ENCODE data around the gene GART. TPM values are rescaled to one million over a fixed set of nuclear protein-coding genes. Genes with fewer than 3 reads are reported as not detected.

The GART gene
- total RNA-seq, 1 experiment from 2014 or later = 142 TPM

DNA sequence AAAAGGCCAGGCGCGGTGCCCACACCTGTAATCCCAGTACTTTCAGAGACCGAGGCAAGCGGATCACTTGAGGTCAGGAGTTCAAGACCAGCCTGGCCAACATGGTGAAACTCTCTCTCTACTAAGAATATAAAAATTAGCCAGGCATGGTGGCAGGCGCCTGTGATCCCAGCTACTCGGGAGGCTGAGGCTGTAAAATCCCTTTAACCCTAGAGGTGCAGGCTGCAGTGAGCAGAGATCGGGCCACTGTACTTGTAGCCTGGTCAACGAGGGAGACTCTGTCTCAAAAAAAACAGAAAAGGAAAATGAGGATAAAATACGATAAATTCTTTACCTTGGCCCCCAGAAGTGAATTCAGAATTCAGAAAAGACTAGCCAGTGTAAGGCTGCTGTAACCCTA lies 63.7 kb downstream of the GART start:
- no peaks in the 10 kb centered on the region for H4K20me1 ChIP-seq (ENCODE audit: low read length)
- no peak overlapping the region for H3K27ac ChIP-seq (ENCODE audit: low read length)
- no peak for ATAC-seq
- H3K4me2 ChIP-seq (ENCODE audit: low read length) = peak overlapping the region; percentile 86
- H3K27me3 ChIP-seq (ENCODE audit: low read length) = no peaks in the 10 kb centered on the region
- H2AFZ ChIP-seq (ENCODE audit: low read length) = peak overlapping the region; percentile 25
- peak overlapping the region; percentile 90; the same call in 1 of the 2 replicates for H3K9ac ChIP-seq (ENCODE audit: low read length)
- CTCF ChIA-PET = no interaction called here
- H3F3A ChIP-seq (ENCODE audit: low read length, unreplicated experiment) = no peaks in the 10 kb centered on the region
- H3K79me2 ChIP-seq (ENCODE audit: low read length) = peaks cover 26% of the 10 kb centered on the region
- no peaks in the 10 kb centered on the region for H3K36me3 ChIP-seq (ENCODE audit: low read depth, low read length)
- TF ChIP-seq, protein P1, sequence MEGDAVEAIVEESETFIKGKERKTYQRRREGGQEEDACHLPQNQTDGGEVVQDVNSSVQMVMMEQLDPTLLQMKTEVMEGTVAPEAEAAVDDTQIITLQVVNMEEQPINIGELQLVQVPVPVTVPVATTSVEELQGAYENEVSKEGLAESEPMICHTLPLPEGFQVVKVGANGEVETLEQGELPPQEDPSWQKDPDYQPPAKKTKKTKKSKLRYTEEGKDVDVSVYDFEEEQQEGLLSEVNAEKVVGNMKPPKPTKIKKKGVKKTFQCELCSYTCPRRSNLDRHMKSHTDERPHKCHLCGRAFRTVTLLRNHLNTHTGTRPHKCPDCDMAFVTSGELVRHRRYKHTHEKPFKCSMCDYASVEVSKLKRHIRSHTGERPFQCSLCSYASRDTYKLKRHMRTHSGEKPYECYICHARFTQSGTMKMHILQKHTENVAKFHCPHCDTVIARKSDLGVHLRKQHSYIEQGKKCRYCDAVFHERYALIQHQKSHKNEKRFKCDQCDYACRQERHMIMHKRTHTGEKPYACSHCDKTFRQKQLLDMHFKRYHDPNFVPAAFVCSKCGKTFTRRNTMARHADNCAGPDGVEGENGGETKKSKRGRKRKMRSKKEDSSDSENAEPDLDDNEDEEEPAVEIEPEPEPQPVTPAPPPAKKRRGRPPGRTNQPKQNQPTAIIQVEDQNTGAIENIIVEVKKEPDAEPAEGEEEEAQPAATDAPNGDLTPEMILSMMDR (conservative IDR thresholded peaks at IDR 0.05; ENCODE audit: low read depth, low read length) = no peak
- no peak for TF ChIP-seq EZH2phosphoT487 (IDR thresholded peaks at IDR 0.05; ENCODE audit: borderline replicate concordance, low read length)
- no peak for TF ChIP-seq EZH2 (IDR thresholded peaks at IDR 0.05; ENCODE audit: low read length, unreplicated experiment)
- no peaks in the 10 kb centered on the region for H3K9me3 ChIP-seq (ENCODE audit: low read length)
- POLR2A ChIA-PET (ENCODE audit: unreplicated experiment) = no interaction called here
- no peak for DNase-seq
- H3K9me2 ChIP-seq (replicated peaks; ENCODE audit: low read length) = no peaks in the 10 kb centered on the region
- intact Hi-C loops (cut with micrococcal nuclease) = loop anchor here (2.0 kb wide), 1 partner anchor 111 kb away; the partner anchor contains the start of gene DONSON
- no TSS peak for BruUV-seq (replicated peaks)
- peak overlapping the region; percentile 79 for H3K4me3 ChIP-seq (ENCODE audit: low read length)
- no peaks in the 10 kb centered on the region; the same call in 1 of the 2 replicates for H3K4me1 ChIP-seq (ENCODE audit: insufficient read depth, low read length)

DNA sequence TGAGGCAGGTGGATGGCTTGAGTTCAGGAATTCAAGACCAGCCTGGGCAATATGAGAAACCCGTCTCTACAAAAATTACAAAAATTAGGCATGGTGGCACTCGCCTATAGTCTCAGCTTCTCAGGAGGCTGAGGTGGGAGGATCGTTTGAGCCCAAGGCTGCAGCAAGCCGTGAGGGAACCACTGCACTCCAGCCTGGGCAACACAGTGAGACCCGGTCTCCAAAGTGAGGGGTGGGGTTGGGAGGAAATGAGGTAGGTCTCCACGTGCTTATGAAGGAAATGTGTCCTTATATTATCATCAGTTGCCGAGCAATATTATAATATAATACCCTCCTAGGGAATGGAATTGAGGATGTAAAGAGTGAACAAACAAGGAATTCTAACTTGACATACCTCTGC lies 64.9 kb downstream of the GART start:
- Histone ChIP-seq H3K9me3 (ENCODE audit: low read length) (no peaks in the 10 kb centered on the region), H3K27me3 (ENCODE audit: low read length) (no peaks in the 10 kb centered on the region), H3K36me3 (ENCODE audit: low read depth, low read length) (no peaks in the 10 kb centered on the region), H2AFZ (ENCODE audit: low read length) (no peak overlapping the region), H4K20me1 (ENCODE audit: low read length) (no peaks in the 10 kb centered on the region), H3K79me2 (ENCODE audit: low read length) (peaks cover 32% of the 10 kb centered on the region), H3K9me2 (replicated peaks; ENCODE audit: low read length) (no peaks in the 10 kb centered on the region), H3K4me1 (ENCODE audit: insufficient read depth, low read length) (no peaks in the 10 kb centered on the region; the same call in 1 of the 2 replicates), H3K27ac (ENCODE audit: low read length) (no peak overlapping the region), H3F3A (ENCODE audit: low read length, unreplicated experiment) (no peaks in the 10 kb centered on the region), H3K4me3 (ENCODE audit: low read length) (no peak overlapping the region), H3K4me2 (ENCODE audit: low read length) (no peak overlapping the region), H3K9ac (ENCODE audit: low read length) (no peak overlapping the region)
- ChIA-PET POLR2A (ENCODE audit: unreplicated experiment) (no interaction called here), CTCF (no interaction called here)
- BruUV-seq (replicated peaks) = no TSS peak
- DNase-seq = no peak
- TF ChIP-seq EZH2phosphoT487 (IDR thresholded peaks at IDR 0.05; ENCODE audit: borderline replicate concordance, low read length) (no peak), EZH2 (IDR thresholded peaks at IDR 0.05; ENCODE audit: low read length, unreplicated experiment) (no peak)
- TF ChIP-seq, protein P1 (conservative IDR thresholded peaks at IDR 0.05; ENCODE audit: low read depth, low read length) = no peak
- intact Hi-C loops (cut with micrococcal nuclease) = no loop called here
- no peak for ATAC-seq

DNA sequence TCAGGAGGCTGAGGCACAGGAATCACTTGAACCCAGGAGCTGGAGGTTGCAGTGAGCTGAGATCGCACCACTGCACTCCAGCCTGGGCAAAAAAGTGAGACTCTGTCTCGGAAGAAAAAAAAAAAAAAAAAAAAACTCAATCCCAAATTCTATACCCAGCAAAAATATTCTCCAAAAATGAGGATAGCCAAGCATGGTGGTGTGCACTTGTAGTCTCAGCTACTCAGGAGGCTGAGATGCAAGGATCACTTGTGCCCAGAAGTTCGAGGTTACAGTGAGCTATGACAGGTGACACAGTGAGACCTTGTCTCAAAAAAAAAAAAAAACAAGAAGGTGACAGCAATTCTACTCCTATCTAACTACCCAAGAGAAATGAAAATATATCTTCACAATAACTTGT lies 68.6 kb downstream of the GART start:
- no peaks in the 10 kb centered on the region for H3K9me3 ChIP-seq (ENCODE audit: low read length)
- no TSS peak for BruUV-seq (replicated peaks)
- intact Hi-C loops (cut with micrococcal nuclease) = no loop called here
- no peak overlapping the region for H3K4me2 ChIP-seq (ENCODE audit: low read length)
- ChIA-PET CTCF (no interaction called here), POLR2A (ENCODE audit: unreplicated experiment) (no interaction called here)
- no peaks in the 10 kb centered on the region for H4K20me1 ChIP-seq (ENCODE audit: low read length)
- no peak overlapping the region for H3K27ac ChIP-seq (ENCODE audit: low read length)
- H2AFZ ChIP-seq (ENCODE audit: low read length) = no peak overlapping the region
- ATAC-seq (no peak), DNase-seq (no peak)
- H3K9me2 ChIP-seq (replicated peaks; ENCODE audit: low read length) = no peaks in the 10 kb centered on the region
- no peaks in the 10 kb centered on the region for H3K4me1 ChIP-seq (ENCODE audit: insufficient read depth, low read length)
- H3F3A ChIP-seq (ENCODE audit: low read length, unreplicated experiment) = no peaks in the 10 kb centered on the region
- H3K36me3 ChIP-seq (ENCODE audit: low read depth, low read length) = no peaks in the 10 kb centered on the region
- no peak overlapping the region for H3K4me3 ChIP-seq (ENCODE audit: low read length)
- H3K79me2 ChIP-seq (ENCODE audit: low read length) = peaks cover 37% of the 10 kb centered on the region
- no peak overlapping the region for H3K9ac ChIP-seq (ENCODE audit: low read length)
- H3K27me3 ChIP-seq (ENCODE audit: low read length) = no peaks in the 10 kb centered on the region
- TF ChIP-seq, protein P1 (conservative IDR thresholded peaks at IDR 0.05; ENCODE audit: low read depth, low read length) = no peak
- TF ChIP-seq EZH2phosphoT487 (IDR thresholded peaks at IDR 0.05; ENCODE audit: borderline replicate concordance, low read length) (no peak), EZH2 (IDR thresholded peaks at IDR 0.05; ENCODE audit: low read length, unreplicated experiment) (no peak)

All from PC-3 (cell line).